HG03066 (cell line): ENCODE measurements around the gene ARPC5L.
"Not testable (repeated sequence)": the region's sequence is repeated elsewhere in the genome, so short reads cannot be mapped to it uniquely, and the experiment has no call there.

ENCODE experiments used
- ATAC-seq: cut with Tn5 transposase; IDR thresholded peaks from one replicate; pipeline ENCODE4 v1.9.1; 2021; ENCODE audit warnings: low read depth; ENCODE audit not compliant: unreplicated experiment

The ARPC5L gene

GRCh38 chr9:124886866-124887492 is 25.0 kb downstream of the ARPC5L start:
- ATAC-seq = no peak

GRCh38 chr9:124887832-124888231 is 25.9 kb downstream of the ARPC5L start:
- ATAC-seq = no peak

- no peak for ATAC-seq
These were observed 27.1 kb downstream of the ARPC5L start for GRCh38 chr9:124889006-124889405.

GRCh38 chr9:124890179-124890578 is 28.2 kb downstream of the ARPC5L start:
- ATAC-seq = no peak

- no peak for ATAC-seq
These were observed 32.3 kb downstream of the ARPC5L start for GRCh38 chr9:124894035-124894740.

- no peak for ATAC-seq
These were observed 32.8 kb downstream of the ARPC5L start for GRCh38 chr9:124894741-124895170.

GRCh38 chr9:124897570-124898460 is 35.9 kb downstream of the ARPC5L start:
- ATAC-seq = no peak

GRCh38 chr9:124899845-124900244 is 37.9 kb downstream of the ARPC5L start:
- ATAC-seq = no peak

- ATAC-seq = no peak
These were observed 45.0 kb downstream of the ARPC5L start for GRCh38 chr9:124906966-124907365.

- no peak for ATAC-seq
These were observed 46.2 kb downstream of the ARPC5L start for GRCh38 chr9:124908098-124908497.

- no peak for ATAC-seq
These were observed 49.8 kb downstream of the ARPC5L start for GRCh38 chr9:124911766-124912165.

GRCh38 chr9:124913378-124913777 is 51.4 kb downstream of the ARPC5L start:
- no peak for ATAC-seq

GRCh38 chr9:124914753-124915405 is 52.9 kb downstream of the ARPC5L start:
- no peak for ATAC-seq

GRCh38 chr9:124920394-124920793 is 58.5 kb downstream of the ARPC5L start:
- ATAC-seq = not testable (repeated sequence)
